Endothelial cell of umbilical vein (primary cell): ENCODE measurements around the gene CNDP1. TPM values are rescaled to one million over a fixed set of nuclear protein-coding genes. Genes with fewer than 3 reads are reported as not detected.

Source experiments
- BruUV-seq: library from RNA; stranded (reverse); fragments of 400-500 nt; replicated peaks from 2 replicates; lab custom pipeline; 2021; lab: Mats Ljungman, UMichigan
- CTCF ChIA-PET: fragments of 300-600, 350-600 bp; sonication (Branson Sonifier 250); formaldehyde crosslinking; loops from one replicate; lab custom pipeline; 2021; ENCODE audit warnings: antibody characterized with exemption, inconsistent platforms; lab: Charles Lee
- POLR2A ChIA-PET: fragments of 300-600, 350-600 bp; sonication (Branson Sonifier 250); formaldehyde crosslinking; loops from one replicate; lab custom pipeline; 2021; ENCODE audit warnings: antibody characterized with exemption, inconsistent platforms; lab: Charles Lee
- DNase-seq: peaks from one replicate; pipeline ENCODE4 v3.0.0-alpha.2; 2011; ENCODE audit warnings: low read depth, low spot score
- FAIRE-seq: peaks from 2 replicates; lab custom pipeline; 2011; peaks lifted over from hg19 to GRCh38; lab: Jason Lieb, UNC
- H2AFZ ChIP-seq: 2 replicates; pipeline ENCODE4 v1.6.0; 2012; ENCODE audit warnings: low read depth, low read length, control low read depth, inconsistent platforms
- H3K27ac ChIP-seq: 2 replicates; pipeline ENCODE4 v1.5.1; 2011; ENCODE audit warnings: low read depth, mild to moderate bottlenecking, control low read depth, low read length, moderate library complexity; ENCODE audit not compliant: insufficient read depth
- H3K27me3 ChIP-seq, 2 experiments: 2 replicates each; pipeline versions ENCODE4 v1.6.0 to v1.6.1; 2011; ENCODE audit warnings: low read length in 2 of 2, mixed read lengths in 1 of 2; ENCODE audit not compliant: control insufficient read depth in 2 of 2, insufficient read depth in 2 of 2
- H3K36me3 ChIP-seq, 2 experiments: 2 replicates in 1 of 2; 3 replicates in 1 of 2; pipeline ENCODE4 v1.5.1; 2011; ENCODE audit warnings: low read length in 2 of 2, mild to moderate bottlenecking in 1 of 2, moderate library complexity in 1 of 2; ENCODE audit not compliant: control insufficient read depth in 2 of 2, insufficient read depth in 2 of 2; ENCODE audit errors: extremely low read depth in 1 of 2
- H3K4me1 ChIP-seq: 3 replicates; pipeline ENCODE4 v1.5.1; 2011; ENCODE audit warnings: mild to moderate bottlenecking, low read length; ENCODE audit not compliant: control insufficient read depth, insufficient read depth; ENCODE audit errors: extremely low read depth
- H3K4me2 ChIP-seq: 2 replicates; pipeline ENCODE4 v1.6.1; 2011; ENCODE audit warnings: low read length, control low read depth, mixed read lengths; ENCODE audit not compliant: insufficient read depth
- H3K4me3 ChIP-seq, 3 experiments: fragments of 200-600 bp in 1 of 3; sonication (generic), shearing (Covaris generic) in 1 of 3; replicated peaks in 1 of 3; 2 replicates each; pipeline ENCODE4 v1.5.1; 2011 to 2016; ENCODE audit warnings: control low read depth in 3 of 3, low read length in 3 of 3, mild to moderate bottlenecking in 2 of 3, inconsistent platforms in 1 of 3, low read depth in 1 of 3, moderate library complexity in 1 of 3; ENCODE audit not compliant: insufficient read depth in 1 of 3
- H3K79me2 ChIP-seq: 2 replicates; pipeline ENCODE4 v1.6.0; 2012; ENCODE audit warnings: low read length, inconsistent platforms; ENCODE audit not compliant: control insufficient read depth, insufficient read depth
- H3K9ac ChIP-seq: replicated peaks from 2 replicates; pipeline ENCODE3; 2011; ENCODE audit warnings: low read length, control low read depth; ENCODE audit not compliant: insufficient read depth; ENCODE audit errors: extremely low read depth
- H3K9me1 ChIP-seq: replicated peaks from 3 replicates; pipeline ENCODE4 v1.6.0; 2011; ENCODE audit warnings: mild to moderate bottlenecking, low read length; ENCODE audit not compliant: control insufficient read depth, insufficient read depth; ENCODE audit errors: extremely low read depth
- H3K9me3 ChIP-seq: replicated peaks from 2 replicates; pipeline ENCODE4 v1.5.1; 2012; ENCODE audit warnings: low read length, inconsistent platforms; ENCODE audit not compliant: control insufficient read depth, insufficient read depth
- H4K20me1 ChIP-seq: replicated peaks from 2 replicates; pipeline ENCODE3; 2011; ENCODE audit warnings: mild to moderate bottlenecking, low read length; ENCODE audit not compliant: control insufficient read depth, insufficient read depth; ENCODE audit errors: extremely low read depth
- EZH2 ChIP-seq: IDR thresholded peaks from 2 replicates; pipeline ENCODE4 v1.6.1; 2012; ENCODE audit warnings: borderline replicate concordance, low read depth, mild to moderate bottlenecking, moderate library complexity, low read length, inconsistent platforms; ENCODE audit not compliant: severe bottlenecking
- FOS ChIP-seq: IDR thresholded peaks from 2 replicates; pipeline ENCODE4 v1.6.1; 2011; ENCODE audit warnings: mild to moderate bottlenecking, low read length, moderate library complexity, borderline replicate concordance; ENCODE audit not compliant: insufficient read depth
- GATA2 ChIP-seq: IDR thresholded peaks from 2 replicates; pipeline ENCODE4 v1.7.0; 2011; ENCODE audit warnings: low read depth, mild to moderate bottlenecking, moderate library complexity, mixed read lengths, low read length; ENCODE audit not compliant: insufficient read length, insufficient read depth
- JUN ChIP-seq: IDR thresholded peaks from 2 replicates; pipeline ENCODE4 v1.6.1; 2011; ENCODE audit warnings: borderline replicate concordance, low read depth; ENCODE audit not compliant: insufficient read length, insufficient read depth
- MYC ChIP-seq: IDR thresholded peaks from one replicate; pipeline ENCODE4 v1.6.1; 2011; ENCODE audit warnings: mild to moderate bottlenecking, low read depth, low read length
- POLR2A ChIP-seq: IDR thresholded peaks from 2 replicates; pipeline ENCODE4 v1.6.1; 2012; ENCODE audit warnings: low read depth, mild to moderate bottlenecking, control low read depth, low read length
- POLR2AphosphoS5 ChIP-seq: IDR thresholded peaks from 2 replicates; pipeline ENCODE4 v1.6.1; 2012; ENCODE audit warnings: low read depth, mild to moderate bottlenecking, control low read depth, low read length, moderate library complexity; ENCODE audit not compliant: insufficient read depth
- dilution Hi-C: fragments of 300-500 bp; cut with MboI; formaldehyde crosslinking; loops from one replicate; pipeline ENCODE4 v1.15.0; 2019; ENCODE audit warnings: low sequenced_read_pairs; ENCODE audit not compliant: extremely low pct_ligation_motif_present
- intact Hi-C: fragments of 100-400 bp; cut with micrococcal nuclease; formaldehyde crosslinking; loops from one replicate; pipeline ENCODE4 v1.10.0; 2022
- polyA plus RNA-seq, 4 experiments: library from polyadenylated mRNA; depleted of rRNA in 3 of 4; stranded (reverse) in 3 of 4; unstranded in 1 of 4; fragments of >200 nt; gene quantifications; 2 replicates each; pipeline versions ENCODE4 v1.2.1 to v1.2.3, GENCODE V29; 2011 to 2012; ENCODE audit warnings: missing spikeins in 1 of 4
- total RNA-seq: library from RNA; stranded (reverse); gene quantifications from 2 replicates; pipeline ENCODE4 v1.2.3, GENCODE V29; 2021
- TF ChIP-seq, protein P1 (sequence below), 2 donors: IDR thresholded peaks; 1 replicate in 1 of 2; 2 replicates in 1 of 2; pipeline ENCODE4 v1.5.1; 2011; ENCODE audit warnings: low read length in 2 of 2, mild to moderate bottlenecking in 2 of 2, moderate library complexity in 2 of 2, control low read depth in 1 of 2, inconsistent platforms in 1 of 2, low read depth in 1 of 2; ENCODE audit not compliant: insufficient read depth in 1 of 2; ENCODE audit errors: extremely low read depth in 1 of 2
- TF ChIP-seq, protein P2 (sequence below): IDR thresholded peaks from 2 replicates; pipeline ENCODE4 v1.6.1; 2011; ENCODE audit not compliant: insufficient read depth, insufficient read length

CNDP1 gene
- total and polyA plus RNA-seq, 2 donors (not counting 3 experiments of a cell fraction or from before 2014, with no cell fraction given): not detected

DNA sequence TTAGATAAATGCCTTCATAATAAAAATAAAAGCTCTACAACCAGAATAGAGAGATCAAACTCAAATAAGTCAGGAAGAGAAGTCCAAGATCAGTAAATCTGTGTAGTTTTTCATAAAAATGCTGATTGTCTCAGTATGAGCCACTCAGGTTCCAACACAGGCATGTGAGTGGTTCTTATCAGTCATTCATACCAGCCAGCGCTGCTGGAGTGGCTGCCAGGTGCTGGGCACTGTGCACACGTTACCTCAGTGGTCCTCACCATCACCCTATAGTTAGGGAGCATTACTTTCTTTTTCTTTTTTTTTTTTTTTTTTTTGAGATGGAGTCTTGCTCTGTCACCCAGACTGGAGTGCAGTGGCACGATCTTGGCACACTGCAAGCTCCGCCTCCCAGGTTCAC lies 23.8 kb downstream of the CNDP1 start:
- POLR2A ChIA-PET: no interaction called here
- H3K9me1 ChIP-seq: no peaks in the 10 kb centered on the region

More for the DNA sequence above, 23.8 kb downstream of the CNDP1 start:
- H2AFZ ChIP-seq: no peak overlapping the region
- H3K27me3 ChIP-seq: peaks cover 0 to 4% of the 10 kb centered on the region in 2 experiments
- dilution Hi-C loops (no loop called here), intact Hi-C loops (no loop called here)
- H3K4me3 ChIP-seq: no peak overlapping the region
- no peak overlapping the region for H3K9ac ChIP-seq
- H3K27ac ChIP-seq: no peak overlapping the region
- H4K20me1 ChIP-seq: no peaks in the 10 kb centered on the region
- no peaks in the 10 kb centered on the region for H3K79me2 ChIP-seq
- FAIRE-seq: no peak
- CTCF ChIA-PET: no interaction called here
- H3K4me1 ChIP-seq: no peaks in the 10 kb centered on the region
- BruUV-seq: no TSS peak
- DNase-seq: no peak
- no peaks in the 10 kb centered on the region for H3K9me3 ChIP-seq
- TF ChIP-seq POLR2AphosphoS5 (no peak), MYC (no peak), EZH2 (no peak), POLR2A (no peak), FOS (no peak), JUN (no peak), GATA2 (no peak)
- TF ChIP-seq, protein P1, sequence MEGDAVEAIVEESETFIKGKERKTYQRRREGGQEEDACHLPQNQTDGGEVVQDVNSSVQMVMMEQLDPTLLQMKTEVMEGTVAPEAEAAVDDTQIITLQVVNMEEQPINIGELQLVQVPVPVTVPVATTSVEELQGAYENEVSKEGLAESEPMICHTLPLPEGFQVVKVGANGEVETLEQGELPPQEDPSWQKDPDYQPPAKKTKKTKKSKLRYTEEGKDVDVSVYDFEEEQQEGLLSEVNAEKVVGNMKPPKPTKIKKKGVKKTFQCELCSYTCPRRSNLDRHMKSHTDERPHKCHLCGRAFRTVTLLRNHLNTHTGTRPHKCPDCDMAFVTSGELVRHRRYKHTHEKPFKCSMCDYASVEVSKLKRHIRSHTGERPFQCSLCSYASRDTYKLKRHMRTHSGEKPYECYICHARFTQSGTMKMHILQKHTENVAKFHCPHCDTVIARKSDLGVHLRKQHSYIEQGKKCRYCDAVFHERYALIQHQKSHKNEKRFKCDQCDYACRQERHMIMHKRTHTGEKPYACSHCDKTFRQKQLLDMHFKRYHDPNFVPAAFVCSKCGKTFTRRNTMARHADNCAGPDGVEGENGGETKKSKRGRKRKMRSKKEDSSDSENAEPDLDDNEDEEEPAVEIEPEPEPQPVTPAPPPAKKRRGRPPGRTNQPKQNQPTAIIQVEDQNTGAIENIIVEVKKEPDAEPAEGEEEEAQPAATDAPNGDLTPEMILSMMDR (IDR thresholded peaks at IDR 0.05; ENCODE audit: extremely low read depth in 1 of 2, insufficient read depth in 1 of 2, low read depth in 1 of 2, low read length in 2 of 2): no peak
- TF ChIP-seq, protein P2, sequence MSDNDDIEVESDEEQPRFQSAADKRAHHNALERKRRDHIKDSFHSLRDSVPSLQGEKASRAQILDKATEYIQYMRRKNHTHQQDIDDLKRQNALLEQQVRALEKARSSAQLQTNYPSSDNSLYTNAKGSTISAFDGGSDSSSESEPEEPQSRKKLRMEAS: no peak
- no peak overlapping the region for H3K4me2 ChIP-seq
- no peaks in the 10 kb centered on the region for H3K36me3 ChIP-seq
